IPS DF 19.7 (cell line): ENCODE measurements around the gene PTPN6.

Source experiments
- DNase-seq: peaks from one replicate; pipeline ENCODE4 v3.0.0-alpha.2; 2013; ENCODE audit warnings: low read depth, low spot score

Gene PTPN6

DNA sequence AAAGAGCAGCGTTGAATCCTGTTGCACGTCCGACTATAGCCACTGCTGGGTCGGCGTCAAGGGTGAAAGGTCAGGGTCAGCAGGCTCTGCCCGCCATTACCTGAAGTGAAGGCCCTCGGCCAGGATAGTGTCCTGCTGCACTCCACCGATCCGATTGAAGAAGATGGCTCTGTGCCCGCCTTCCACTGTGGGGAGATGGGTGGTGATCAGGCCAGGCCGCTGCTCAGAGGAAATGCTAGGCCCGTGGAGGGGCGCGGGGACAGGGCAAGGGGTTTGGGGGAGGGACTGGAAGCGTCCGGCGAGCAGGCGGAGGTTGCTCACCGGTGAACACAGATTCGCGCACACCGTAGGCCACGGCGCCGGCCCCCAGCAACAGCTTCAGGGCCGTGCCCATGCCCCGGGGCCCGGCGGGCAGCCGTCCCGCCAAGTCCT is 19.0 kb downstream of the PTPN6 start:
- DNase-seq = no peak

DNA sequence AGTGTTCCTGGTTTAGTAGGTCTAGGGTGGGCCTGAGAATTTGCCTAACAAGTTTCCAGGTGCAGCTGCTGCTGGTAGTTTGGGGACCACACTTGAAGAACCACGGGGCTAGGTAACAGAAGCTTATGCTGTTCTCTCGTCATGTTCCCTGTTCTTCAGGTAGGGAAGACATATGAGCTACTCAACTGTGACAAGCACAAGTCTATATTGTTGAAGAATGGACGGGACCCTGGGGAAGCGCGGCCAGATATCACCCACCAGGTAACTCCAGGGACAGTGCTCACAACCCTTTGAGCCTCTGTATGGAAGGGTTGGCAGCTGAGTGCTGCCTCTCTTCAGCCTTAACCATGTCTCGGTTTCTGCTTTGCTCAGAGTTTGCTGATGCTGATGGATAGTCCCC is 23.0 kb downstream of the PTPN6 start:
- no peak for DNase-seq

DNA sequence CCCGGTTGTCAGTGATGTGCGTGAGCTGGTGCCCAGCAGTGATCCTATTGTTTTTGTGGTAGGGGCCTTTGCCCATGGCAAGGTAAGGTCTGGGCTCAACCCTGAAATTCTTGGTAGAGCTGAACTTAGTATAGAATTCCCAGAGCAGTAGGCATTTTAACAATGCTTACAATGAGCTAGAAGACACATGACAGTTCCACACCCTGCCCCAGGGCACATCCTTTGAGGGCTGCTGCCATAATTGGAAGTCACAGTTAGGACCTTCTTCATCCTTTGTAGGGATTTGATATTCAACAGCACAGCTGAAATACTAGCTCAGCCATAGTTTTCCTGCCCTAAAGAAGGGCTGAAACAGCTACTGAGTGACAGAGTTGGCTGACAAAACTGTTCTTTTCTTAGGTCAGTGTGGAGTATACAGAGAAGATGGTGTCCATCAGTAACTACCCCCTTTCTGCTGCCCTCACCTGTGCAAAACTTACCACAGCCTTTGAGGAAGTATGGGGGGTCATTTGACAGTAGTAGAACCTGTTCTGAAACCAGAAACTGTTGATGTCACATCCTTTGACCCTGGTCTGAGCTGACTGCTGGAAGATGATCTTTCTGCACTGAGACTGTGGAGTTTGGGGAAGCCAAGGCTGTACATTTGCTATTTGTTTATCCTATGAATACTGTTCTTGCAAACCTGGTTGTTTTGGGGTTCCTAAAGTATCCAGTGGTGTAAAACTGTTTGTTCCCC is 24.3 kb downstream of the PTPN6 start:
- no peak for DNase-seq

DNA sequence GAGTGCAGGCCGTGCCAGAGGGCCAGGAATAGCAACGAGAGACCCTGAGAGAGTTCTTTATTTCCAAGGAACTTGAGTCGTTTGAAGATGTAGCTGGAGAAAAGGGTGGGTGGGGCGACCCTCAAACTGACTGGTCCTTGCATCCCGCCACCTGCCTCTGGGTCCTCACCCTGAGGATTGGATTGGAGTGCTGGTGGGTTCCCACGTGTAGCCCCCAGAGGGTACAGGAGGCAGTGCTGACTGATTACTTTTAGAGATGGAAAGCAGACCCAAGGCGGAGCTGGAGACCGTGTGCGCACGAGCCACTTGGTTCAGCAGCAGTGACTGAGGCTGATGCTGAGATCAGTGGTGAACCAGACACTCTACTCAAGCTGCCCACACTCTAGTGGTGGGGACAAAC is 26.5 kb downstream of the PTPN6 start:
- DNase-seq = no peak

DNA sequence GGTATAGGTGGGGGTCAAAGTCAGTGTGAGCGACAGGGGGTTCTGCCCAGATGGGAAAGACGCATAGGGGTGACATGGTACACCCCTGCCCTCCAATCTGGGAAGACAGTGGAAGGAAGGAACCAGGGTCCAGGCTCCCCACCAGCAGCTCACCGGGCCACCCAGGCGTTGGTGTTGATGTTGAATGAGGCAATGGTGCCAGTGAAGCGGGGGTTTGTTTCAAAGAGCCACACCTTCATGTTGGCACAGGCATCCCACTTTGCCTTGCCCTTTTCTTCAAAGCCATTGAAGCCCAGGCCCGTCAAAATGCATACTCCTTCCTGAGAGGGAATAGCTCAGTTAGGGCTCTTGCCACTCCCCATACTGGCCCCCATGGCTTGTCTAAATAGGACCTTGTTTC is 27.0 kb downstream of the PTPN6 start:
- no peak for DNase-seq

DNA sequence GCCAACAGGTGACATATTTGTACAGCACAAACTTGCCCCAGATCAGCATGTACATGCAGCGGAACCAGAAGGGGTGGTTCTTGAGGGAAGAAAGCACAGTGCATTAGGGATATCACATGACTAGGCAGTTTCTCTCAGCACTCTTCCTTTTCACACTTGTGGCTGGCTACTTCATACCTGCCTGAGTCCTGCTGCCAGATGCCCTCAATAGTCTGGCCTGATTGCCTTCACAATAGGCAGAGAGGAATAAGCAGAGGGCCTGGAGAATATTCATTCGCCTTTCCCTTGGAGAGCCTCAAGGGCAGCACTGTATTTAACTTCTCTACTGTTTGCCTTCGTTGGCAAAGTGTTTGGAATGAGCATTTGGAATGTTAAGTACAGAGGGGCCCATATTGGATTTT is 27.5 kb downstream of the PTPN6 start:
- DNase-seq = no peak

- DNase-seq = no peak
These were observed 27.9 kb downstream of the PTPN6 start for GRCh38 chr12:6979021-6979420.

- DNase-seq = no peak
These were observed 28.3 kb downstream of the PTPN6 start for GRCh38 chr12:6979453-6979852.

- no peak for DNase-seq
These were observed 28.9 kb downstream of the PTPN6 start for GRCh38 chr12:6980075-6980474.

GRCh38 chr12:6980740-6981139 is 29.6 kb downstream of the PTPN6 start:
- DNase-seq = no peak

GRCh38 chr12:6981152-6982052 is 30.2 kb downstream of the PTPN6 start:
- DNase-seq = no peak

DNA sequence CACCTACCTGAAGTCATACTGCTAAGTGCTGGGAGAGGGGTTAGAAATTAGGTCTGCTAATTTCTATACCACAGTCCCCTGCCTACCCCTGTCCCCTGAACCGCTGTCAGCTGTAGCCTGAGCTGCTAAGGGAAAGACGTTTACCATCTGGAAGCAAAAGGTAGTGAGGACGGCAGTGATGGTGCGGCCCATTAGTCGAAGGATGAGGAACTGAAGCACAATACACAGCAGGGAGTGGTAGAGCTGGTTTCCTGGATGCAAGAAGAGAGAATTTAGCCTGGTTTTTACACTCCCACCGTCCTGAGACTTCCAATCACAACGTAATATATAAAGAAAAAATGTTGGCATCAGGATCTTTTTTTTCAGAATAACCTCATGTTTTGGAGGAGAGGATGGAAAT is 31.4 kb downstream of the PTPN6 start:
- DNase-seq = no peak

DNA sequence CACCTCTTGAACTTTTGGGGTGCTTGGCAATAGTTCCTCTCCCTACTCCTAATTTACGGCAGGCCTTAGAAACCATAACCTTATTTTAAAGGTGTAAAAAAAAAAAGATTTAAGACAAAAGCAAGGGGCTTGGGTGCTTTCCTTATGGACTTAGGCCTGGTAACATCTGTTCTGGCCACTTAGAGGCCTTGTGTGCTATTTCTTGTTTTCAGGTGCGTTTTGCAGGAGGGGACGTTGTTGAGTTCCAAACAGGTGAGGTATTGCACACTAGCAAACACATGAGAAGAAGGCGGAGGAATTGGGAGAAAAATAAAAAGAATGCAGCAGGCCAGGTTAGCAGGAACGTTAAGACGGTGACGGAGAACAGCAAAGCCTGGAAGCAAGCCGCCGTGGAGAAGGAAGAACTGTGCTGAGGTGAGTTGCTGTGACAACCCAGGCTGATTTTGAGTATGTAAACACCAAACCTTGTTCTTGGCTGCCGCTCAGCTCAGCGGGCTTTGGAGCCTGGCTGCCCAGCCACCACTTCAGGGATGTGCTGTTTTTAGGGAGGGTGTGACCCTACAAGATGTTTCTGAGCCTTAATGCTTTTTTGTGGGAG is 36.9 kb downstream of the PTPN6 start:
- no peak for DNase-seq

DNA sequence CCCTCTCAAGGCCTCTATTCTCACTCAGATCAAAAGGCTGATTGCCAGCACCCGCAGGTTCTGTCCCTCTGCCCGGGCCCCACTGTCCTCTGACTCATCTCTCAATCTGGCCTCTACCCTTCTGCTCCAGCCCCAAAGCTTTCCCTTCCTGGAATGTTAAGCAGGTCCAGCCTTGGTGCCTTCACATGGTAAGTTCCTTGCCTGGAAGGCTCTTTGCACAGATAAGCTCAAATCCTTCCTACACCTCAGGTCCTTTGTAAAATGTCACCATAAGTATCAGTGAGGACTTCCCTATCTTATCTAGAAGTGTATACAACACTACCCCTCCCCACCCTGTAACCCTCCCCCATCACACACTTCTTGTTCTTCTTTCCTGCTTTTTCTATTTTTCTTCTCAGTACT is 44.9 kb downstream of the PTPN6 start:
- DNase-seq = no peak

GRCh38 chr12:6998715-6999451 is 47.7 kb downstream of the PTPN6 start:
- no peak for DNase-seq

- DNase-seq = no peak
These were observed 50.9 kb downstream of the PTPN6 start for GRCh38 chr12:7001921-7002591.

DNA sequence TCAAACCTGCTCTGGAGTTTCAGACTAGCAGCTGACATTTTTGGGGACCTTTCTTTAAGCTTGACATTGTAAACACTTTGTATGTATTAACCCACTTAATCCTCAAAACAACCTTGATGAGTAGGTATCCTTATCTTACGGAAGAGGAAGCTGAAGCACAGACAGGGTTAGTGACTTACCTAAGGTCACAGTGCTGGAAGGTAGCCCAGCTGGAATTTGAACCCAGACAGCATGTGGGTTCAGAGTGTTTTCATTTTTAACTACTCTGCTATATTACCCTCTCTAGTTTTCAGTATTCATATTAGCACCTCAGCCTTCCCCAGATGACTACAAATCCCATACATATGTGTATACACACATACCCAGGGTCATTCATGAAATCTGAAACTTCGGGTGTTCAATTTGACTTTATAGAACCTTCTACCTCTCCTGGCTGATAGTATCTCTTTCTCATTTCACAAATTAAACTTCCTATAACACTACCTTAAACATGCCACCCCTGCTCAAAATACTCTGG is 53.2 kb downstream of the PTPN6 start:
- no peak for DNase-seq

DNA sequence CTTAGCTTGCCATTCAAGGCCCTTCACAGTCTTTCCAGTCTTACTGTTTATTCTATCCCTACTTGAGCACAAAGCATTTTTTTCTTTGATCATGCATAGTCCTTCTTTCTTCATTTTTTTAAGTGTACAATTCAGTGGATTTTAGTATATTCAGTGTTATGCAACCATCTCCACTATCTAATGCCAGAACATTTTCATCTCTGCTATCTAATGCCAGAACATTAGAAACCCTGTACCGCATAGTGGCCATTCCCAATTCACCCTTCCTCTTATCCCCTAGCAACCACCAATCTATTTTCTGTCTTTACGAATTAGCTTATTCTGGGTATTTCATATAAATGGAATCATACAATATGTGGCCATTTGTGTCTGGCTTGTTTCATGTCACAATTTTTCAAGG is 53.7 kb downstream of the PTPN6 start:
- DNase-seq = no peak

GRCh38 chr12:7005311-7005710 is 54.2 kb downstream of the PTPN6 start:
- no peak for DNase-seq

DNA sequence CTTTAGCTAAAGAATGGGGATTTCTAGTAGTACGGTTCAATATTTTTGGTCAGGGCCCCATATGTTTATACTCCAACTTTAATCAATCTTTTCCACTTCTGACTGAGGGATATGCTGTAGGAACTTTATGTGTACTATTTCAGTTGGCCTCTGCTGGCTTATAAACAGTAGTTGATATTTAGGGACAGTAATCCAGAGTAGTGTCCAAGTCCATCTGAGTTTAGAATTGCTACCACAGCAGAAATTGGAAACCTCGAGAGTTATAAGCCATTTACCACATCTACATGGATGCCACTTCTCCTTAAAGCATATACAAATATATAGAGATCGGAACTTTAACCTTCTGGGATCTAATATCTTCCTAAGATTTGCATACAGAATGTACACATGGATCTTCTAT is 55.5 kb downstream of the PTPN6 start:
- no peak for DNase-seq

DNA sequence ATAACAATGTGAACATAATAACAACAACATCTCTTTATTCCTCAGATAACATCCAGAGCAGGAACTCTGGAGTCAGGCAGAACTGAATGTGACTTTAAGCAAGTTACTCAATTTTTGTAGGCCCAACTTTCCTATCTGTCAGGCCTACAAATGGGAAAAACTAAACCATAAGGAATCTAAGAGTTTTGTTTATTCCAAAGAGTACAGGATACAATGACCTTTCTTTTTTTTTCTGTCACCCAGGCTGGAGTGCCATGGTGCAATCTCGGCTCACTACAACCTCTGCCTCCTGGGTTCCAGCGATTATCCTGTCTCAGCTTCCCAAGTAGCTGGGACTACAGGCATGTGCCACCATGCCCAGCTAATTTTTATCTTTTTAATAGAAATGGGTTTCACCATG is 57.7 kb downstream of the PTPN6 start:
- no peak for DNase-seq
